ENCODE measurements around the gene CCDC136.

Gene CCDC136

GRCh38 chr7:128805225-128805624 lies 13.5 kb downstream of the CCDC136 start:
- DNase-seq (ENCODE audit: low read depth in 2 of 2), result no peak

- DNase-seq (ENCODE audit: low read depth in 2 of 2), result no peak
Observed at GRCh38 chr7:128807191-128807590, 15.4 kb downstream of the CCDC136 start.

GRCh38 chr7:128809363-128809762 lies 17.6 kb downstream of the CCDC136 start:
- no peak for DNase-seq (ENCODE audit: low read depth in 2 of 2)

- DNase-seq (ENCODE audit: low read depth in 2 of 2), result no peak
Observed at GRCh38 chr7:128810473-128810872, 18.7 kb downstream of the CCDC136 start.

- no peak for DNase-seq (ENCODE audit: low read depth in 2 of 2)
Observed at GRCh38 chr7:128810997-128811396, 19.2 kb downstream of the CCDC136 start.

- no peak for DNase-seq (ENCODE audit: low read depth in 2 of 2)
Observed at GRCh38 chr7:128811631-128812430, 20.1 kb downstream of the CCDC136 start.

- no peak for DNase-seq (ENCODE audit: low read depth in 2 of 2)
Observed at GRCh38 chr7:128812514-128813168, 20.9 kb downstream of the CCDC136 start.

- no peak for DNase-seq (ENCODE audit: low read depth in 2 of 2)
Observed at GRCh38 chr7:128814499-128814898, 22.7 kb downstream of the CCDC136 start.

- DNase-seq (ENCODE audit: low read depth in 2 of 2), result no peak
Observed at GRCh38 chr7:128815289-128815942, 23.6 kb downstream of the CCDC136 start.

- no peak for DNase-seq (ENCODE audit: low read depth in 2 of 2)
Observed at GRCh38 chr7:128818694-128819093, 26.9 kb downstream of the CCDC136 start.

GRCh38 chr7:128821724-128822123 lies 30.0 kb downstream of the CCDC136 start:
- no peak for DNase-seq (ENCODE audit: low read depth in 2 of 2)

GRCh38 chr7:128826512-128826911 lies 34.7 kb downstream of the CCDC136 start:
- DNase-seq (ENCODE audit: low read depth in 2 of 2), result no peak

- DNase-seq (ENCODE audit: low read depth in 2 of 2), result no peak
Observed at GRCh38 chr7:128826916-128827247, 35.1 kb downstream of the CCDC136 start.

GRCh38 chr7:128827248-128827958 lies 35.6 kb downstream of the CCDC136 start:
- no peak for DNase-seq (ENCODE audit: low read depth in 2 of 2)

- DNase-seq (ENCODE audit: low read depth in 2 of 2), result no peak
Observed at GRCh38 chr7:128827971-128828711, 36.4 kb downstream of the CCDC136 start.

- DNase-seq (ENCODE audit: low read depth in 2 of 2), result no peak
Observed at GRCh38 chr7:128829391-128830166, 37.8 kb downstream of the CCDC136 start.

GRCh38 chr7:128830231-128831177 lies 38.7 kb downstream of the CCDC136 start, which contains the start of gene FLNC:
Gene FLNC (plus strand): TSS chr7:128830406. CDS start chr7:128830638, 232 bp downstream.
- no peak for DNase-seq (ENCODE audit: low read depth in 2 of 2)

GRCh38 chr7:128831178-128831993 lies 39.6 kb downstream of the CCDC136 start:
- DNase-seq (ENCODE audit: low read depth in 2 of 2), result no peak

Measured in stimulated activated CD8-positive, alpha-beta memory T cell treated with anti-CD3 and anti-CD28 coated beads, Interleukin-15, amount 100 ng/mL, for 48 hours (primary cell).